GM19193 (cell line): ENCODE results near the gene EYA4.

ENCODE experiments used
- POLR2A ChIP-seq: IDR thresholded peaks from 4 replicates; pipeline ENCODE4 v1.6.1; 2011; ENCODE audit not compliant: insufficient read depth, insufficient read length; ENCODE audit errors: extremely low read depth

Gene EYA4

DNA sequence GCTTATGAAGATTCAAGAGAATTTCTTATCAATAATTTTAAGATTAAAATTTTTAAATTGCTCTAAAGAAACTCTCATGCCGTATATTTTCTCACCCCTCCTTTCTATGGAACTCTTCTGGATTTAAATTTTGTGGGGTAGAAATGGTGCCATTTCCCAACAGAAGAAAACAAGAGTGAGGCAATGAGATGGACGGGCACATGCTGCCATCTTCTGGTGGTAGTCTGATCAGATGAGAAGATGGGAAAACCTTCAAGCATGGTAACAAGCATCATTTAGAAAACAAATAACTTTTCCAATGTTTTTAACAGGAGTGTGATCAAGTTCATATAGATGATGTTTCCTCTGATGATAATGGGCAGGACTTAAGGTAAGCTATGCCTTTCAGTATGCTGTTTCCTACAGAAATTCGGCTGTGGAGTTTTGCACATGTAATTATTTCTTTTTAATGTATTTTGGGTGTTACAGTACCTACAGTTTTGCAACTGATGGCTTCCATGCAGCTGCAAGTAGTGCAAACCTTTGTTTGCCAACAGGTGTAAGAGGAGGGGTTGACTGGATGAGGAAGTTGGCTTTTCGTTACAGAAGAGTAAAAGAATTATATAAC lies 271.4 kb downstream of the EYA4 start:
- no peak for TF ChIP-seq POLR2A

DNA sequence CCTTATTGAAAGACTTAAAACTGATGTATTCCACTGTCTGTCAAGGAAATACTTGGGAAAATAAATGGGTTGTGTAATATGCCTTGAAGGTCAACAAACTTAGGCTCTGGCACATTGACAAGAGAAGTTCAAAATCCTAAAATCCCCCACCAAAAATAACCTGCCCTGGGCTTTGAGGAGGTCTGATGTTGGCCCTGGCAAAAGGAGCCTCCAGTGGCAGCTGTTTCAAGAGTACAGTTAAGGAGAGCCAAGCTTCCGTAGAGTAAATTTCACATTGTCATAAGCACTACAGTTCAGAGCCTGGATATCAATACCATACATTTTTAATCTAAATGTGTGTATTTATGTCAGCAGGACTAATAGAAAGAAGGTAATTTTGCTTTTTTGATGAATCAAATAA lies 282.7 kb downstream of the EYA4 start:
- TF ChIP-seq POLR2A, result no peak

DNA sequence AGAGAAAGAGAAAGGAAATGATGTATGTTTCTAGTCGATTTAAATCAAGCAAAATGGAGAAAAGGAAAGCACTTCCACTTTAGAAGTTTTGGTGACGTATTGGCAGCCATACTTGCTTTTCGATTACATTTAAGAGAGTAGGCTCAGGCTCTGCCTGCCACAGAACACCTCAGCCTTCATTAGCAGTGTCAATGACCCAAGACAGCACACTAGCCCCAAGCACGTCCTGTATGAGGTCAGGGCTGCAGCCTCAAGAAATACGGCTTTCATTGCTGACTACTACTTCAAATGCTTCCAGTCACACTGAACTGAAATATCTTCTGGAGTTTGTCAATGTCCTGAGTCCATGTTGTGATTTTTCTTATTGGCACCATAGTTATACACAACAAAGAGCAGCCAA lies 285.3 kb downstream of the EYA4 start:
- TF ChIP-seq POLR2A, result no peak

DNA sequence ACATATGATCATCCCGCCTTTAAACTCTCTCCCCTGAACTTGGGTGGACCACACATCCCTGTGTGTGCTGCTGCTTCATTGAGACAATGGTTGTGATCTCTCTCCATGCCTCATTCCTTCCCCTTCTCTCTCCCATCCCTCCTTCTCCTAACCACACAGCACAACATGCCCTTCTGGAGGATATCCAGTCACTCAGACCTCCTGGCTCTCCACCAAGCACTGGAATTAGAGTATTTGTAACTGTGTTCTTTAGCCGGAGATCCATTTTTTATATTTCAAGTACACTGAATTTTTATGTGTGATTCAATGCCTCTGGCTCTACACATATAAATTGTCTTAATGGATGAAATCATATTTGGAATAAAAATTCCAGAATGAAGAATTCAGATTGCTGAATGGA lies 287.4 kb downstream of the EYA4 start:
- TF ChIP-seq POLR2A, result no peak

DNA sequence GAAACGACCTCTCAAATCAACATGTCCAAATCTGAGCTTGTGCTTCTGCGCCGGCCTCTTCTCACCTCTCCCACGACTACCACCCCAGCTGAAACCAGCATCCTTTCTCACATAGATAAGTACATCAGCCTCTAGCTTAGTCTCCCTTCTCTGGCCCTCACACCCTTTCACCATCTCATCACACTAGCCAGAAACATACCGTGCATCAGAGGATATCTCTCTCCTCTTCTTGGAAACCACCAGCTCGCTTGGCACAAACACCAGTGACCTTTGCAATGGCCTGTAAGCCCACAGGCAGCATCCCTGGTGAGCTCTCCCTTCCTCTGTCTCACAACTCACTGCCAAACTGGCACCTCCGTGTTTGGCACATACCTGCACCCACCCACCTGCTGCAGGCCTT lies 291.8 kb downstream of the EYA4 start:
- TF ChIP-seq POLR2A, result no peak

DNA sequence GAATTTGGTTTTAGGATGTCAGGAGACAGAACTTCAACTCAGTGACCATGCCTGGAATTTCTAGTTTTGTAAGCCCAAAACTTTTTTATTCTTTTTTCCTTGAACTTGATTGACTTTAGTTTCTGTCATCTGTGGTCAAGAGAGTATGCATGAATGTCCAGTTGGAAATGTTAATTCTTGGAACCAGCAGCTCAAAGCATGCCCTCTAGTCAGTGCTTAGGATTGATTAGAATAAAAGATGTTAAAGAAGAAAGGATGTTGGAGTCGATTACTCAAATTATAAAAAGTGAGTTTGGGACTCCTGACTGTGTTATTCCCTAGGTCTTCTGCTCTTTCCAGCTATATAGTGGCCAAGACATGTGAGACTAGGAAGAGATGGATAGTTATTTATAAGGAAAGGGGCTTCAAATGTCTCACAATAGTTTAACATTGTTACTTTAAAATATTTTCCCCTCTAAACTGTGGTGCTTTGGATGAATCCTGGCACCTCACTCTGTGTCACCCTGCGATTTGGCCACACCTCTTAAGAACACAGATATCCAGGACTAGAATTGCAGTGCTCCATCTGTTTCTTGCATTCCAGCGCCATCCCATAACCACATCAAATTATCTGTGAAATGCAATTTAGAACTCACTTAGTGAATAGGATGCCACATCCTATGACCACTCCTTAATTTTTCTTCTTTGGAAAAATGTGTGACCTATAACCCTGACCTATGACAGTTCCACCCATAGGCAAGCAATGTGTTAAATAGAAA lies 298.5 kb downstream of the EYA4 start:
- TF ChIP-seq POLR2A, result no peak

DNA sequence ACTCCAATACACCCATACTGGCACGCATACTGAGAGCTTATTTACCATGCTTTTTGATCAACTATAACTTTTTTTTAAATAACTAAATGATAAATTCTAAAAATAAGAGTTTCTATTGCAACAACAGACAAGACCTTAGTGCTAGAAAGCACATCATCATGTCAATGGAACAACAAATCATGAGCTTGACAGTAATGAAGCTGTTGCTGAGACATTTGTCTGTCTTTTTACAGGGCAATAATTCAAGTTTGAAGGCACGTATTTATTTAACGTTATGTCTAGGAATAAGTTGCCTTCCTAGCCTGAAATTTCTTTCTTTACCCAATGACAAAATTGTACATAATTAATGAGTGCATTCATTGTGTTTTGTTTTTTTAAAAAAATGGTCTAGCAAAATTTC lies 299.2 kb downstream of the EYA4 start:
- no peak for TF ChIP-seq POLR2A

DNA sequence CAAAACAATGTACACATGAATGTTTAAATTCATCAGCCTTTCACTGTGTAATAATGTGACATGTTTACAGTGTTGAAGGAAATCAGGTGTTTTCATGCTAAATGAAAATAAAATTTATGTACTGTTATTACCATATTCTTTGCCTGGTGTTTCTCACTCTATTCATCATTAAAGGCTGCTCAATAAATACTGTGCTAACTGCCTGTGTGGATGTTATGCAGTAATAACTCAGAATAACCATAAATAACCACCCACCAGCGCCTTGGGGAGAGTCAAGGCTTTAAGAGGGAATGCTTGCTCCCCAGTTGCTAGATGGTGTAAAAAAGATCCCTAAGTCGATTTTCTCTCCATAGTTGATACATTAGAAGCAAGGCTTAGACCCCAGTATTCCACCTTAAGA lies 299.9 kb downstream of the EYA4 start:
- no peak for TF ChIP-seq POLR2A

DNA sequence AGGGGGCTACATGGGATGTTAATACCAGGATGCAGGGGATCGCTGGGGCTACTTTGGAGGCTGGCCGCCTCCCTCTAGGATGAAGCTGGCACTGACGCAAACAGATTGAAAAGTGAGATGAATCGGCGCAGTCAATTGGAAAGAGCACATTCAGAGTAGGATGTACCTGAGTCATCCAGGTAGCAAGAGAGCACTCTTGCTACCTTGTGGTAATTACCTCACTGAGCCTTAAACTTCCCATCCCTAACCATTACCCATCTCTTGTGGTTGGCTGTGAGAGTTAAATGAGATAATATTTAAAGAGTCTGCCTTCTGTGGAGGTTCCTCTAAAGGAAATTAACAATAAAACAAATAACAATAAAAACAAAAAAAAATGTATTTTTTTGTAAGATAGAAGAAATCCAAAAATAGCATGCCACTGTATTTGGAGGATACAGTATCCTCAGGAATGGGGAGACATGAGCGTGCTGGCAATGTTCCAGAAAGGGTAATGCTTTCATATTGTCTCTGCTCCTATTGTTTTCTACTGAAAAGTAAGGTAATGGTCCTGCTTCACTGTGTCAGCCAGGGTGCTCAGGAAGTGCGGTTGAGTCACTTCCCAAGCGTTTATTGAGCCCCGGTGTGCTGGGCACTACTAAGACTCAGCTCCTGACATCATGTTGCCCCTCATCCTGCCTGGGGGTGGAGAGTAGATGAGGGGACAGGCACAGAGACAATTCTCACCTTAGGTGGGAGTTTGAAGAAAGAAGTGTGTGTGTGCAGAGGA lies 301.1 kb downstream of the EYA4 start:
- no peak for TF ChIP-seq POLR2A

DNA sequence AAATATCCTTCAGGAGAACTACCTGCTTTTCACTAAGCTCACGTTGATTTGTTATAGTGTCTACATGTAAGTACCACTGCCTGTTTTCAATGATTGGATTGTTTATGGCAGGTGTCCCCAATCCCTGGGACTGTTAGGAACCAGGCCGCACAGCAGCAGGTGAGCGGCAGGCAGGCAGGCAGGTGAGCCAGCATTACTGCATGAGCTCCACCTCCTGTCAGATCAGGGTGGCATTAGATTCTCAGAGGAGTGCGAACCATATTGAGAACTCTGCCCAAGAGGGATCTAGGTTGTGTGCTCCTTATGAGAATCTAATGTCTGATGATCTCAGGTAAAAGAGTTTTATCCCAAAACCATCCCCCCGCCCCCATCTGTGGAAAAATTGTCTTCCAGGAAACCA lies 303.3 kb downstream of the EYA4 start:
- TF ChIP-seq POLR2A, result no peak

DNA sequence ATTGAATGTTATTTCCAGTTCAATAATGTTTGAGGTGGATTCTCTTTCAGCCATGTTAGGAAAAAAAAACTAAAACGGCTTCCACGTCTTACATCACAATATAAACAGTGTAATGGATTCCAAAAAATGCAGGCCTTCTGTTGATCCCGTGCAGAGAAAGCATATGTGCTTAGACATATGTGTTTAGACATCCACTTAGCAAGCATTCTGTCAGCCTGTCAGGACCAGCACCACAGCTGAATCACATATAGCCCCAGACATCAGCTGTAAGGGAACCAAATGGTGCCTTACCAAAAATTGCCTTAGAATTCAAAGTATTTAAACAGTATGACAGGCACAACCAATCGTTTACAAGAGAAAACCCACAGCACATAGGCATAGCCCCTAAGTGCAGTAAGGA lies 304.9 kb downstream of the EYA4 start:
- no peak for TF ChIP-seq POLR2A

DNA sequence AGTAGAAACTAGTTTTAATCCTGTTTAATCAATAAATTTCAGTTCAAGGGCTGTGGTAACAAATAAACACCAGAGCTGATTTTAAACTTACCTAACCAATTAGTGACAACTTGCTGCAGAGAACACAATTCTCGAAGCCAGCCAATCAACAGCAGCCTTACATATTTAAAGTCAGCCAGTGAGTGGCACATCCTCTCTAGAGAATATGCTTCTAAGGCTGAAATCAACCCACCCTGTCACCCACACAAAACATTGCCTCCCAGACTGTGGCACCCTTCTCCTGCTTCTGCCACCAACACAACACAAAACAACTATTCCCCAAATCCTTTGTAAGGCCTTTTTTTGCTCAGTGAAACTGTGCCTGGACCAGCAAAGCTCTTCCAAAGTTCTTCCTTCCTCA lies 306.0 kb downstream of the EYA4 start:
- TF ChIP-seq POLR2A, result no peak

DNA sequence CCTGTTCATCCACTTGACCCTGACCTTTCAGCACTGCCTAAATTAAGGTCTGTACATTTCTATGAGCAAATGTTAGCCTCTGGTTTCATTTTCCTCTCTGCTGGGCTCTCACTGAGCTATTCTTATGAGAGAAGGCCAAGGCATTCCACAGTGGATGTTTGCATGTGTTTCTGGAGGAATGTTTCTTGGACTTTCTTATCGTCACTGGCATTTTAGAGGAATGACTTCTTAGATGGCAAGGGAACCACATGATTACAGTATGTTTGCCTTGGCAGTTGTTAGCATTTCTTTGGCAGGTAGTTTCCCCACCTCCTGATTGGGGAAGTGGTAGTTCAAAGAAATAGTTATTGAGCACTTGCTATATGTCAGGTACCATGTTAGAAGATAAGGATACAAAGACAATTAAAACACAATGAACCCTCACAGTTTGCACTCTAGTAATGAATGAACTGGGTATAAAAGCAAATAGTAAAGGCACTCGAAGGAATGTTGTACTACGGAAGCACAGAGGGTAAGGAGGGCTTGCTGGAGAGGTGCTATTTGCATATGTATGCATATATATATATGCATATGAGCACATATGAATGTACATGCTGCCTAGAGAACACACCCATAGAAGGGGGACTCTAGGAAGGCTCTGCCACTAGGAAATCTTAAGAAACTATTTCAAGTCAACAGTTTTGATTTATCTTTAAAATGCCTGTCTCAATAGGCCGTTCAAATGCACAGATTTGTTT lies 307.4 kb downstream of the EYA4 start:
- no peak for TF ChIP-seq POLR2A

DNA sequence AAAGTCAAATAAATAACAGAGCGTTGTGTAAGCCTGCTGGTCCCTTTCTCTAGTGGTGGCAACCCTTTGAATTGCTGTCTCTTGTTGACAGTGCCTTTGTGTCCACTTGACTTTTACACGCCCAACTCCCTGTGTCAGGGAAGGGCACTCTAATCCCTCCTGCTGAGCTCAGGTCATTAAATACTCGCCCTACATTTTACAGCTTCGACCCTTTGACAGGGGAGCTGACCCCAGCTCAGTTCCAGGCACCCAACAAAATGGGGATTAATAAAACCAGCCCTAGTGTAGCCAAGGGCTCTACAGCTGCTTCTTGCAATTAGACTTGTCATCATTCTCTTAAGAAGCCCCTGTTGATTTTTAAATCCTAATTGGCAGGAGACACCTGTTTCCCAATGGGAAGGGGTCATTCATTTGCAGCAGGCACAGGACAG lies 308.2 kb downstream of the EYA4 start:
- no peak for TF ChIP-seq POLR2A

DNA sequence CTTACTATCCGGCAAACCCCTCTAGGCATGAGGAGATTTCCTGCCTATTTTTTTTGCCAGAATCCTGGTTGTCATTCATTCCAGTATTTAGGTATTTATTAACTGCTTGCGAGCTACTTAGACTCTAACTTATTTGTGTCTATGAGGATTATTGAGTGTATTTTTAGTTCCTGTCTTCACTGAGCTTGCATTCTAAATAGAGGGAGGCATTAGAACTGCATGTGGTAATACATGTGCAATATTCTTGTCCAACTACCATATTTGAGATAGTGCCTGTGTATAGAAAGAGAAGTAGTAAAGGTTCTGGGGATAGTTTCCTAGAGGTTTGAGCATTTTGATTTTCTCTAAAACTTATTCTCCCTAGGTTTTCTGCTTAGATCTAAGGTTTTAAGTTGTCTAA lies 308.9 kb downstream of the EYA4 start:
- no peak for TF ChIP-seq POLR2A

DNA sequence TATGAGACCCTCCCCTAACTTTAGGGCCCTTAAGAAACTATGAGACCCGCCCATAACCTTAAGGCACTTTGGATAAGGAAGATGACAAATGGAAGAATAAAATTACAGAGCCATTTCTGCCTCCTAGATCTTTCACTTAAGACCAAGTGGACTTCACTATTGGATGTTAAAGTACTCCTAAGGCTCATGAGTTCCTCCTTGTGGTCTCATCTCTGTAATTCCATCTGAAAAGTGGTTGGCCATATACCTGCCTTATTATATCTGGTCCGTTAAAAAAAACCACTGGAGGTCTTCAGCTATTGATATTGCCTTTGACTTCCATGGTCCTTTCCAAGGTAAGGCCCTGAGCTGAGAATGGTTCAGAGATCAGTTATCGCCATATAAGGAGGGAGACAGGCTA lies 310.3 kb downstream of the EYA4 start:
- no peak for TF ChIP-seq POLR2A

DNA sequence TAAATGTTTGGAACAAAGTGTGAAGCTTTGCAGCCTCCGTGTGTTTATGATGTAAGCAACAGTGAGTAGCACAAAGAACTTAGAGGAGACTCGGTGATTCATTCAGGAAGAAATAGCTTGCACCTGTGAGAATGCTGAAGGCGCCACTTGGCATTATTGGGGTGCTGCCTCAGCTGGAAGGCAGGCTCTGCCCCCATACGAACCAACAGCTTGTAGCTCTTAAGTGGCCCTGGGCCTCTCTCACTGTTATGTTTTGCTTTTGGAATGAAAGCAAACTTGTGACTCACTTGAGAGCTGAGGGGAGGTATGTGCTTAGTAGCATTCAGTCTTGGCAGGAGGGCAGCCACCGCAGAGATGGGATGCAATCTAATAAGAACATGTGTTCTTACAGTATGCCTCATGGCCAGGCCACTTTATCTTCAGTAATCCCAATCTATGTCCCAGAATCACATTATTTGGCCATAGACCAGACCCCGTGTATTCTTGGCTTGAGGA lies 310.7 kb downstream of the EYA4 start:
- no peak for TF ChIP-seq POLR2A
